ENCODE measurements around the gene SPOCK3.
"Not testable (repeated sequence)": the region's sequence is repeated elsewhere in the genome, so short reads cannot be mapped to it uniquely, and the experiment has no call there.

The SPOCK3 gene

DNA sequence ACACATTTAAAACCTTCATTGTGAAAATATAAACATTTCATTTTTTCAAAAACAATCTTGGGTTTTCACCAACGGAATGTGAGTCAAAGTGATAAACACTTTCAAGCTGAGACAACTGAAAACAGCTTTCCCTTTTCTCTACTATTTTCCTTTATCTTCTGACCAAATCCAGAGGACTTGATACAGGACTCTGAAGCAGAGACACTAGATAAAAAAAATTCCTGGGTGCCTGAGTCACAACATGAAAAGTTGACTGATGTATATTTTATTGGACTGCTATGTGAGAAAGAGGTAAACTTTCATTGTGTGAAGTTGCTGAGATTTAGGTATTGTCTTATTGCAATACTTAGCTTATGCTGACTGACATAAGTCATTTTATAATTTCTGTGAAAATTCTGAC lies 411.2 kb downstream of the SPOCK3 start:
- no peak for DNase-seq (ENCODE audit: low read depth in 2 of 2)

DNA sequence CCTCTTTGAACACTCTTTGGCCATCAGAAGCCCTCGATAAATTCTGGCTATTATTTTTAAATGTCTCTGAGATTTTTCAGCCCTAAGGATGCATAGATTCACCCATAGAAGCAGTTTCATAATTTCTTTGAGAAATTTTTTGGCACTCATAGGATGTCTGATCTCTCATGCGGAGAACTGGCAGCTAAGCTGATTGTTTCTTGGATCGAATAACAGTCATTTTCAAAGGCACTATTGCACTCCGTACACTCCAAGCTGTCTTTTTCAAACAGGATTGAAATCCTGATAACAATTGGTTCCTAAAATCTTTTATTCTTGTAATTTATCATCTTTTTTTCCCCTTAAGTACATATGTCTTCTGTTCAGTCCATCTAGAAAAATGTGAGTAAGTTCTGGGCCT lies 411.9 kb downstream of the SPOCK3 start:
- no peak for DNase-seq (ENCODE audit: low read depth in 2 of 2)

DNA sequence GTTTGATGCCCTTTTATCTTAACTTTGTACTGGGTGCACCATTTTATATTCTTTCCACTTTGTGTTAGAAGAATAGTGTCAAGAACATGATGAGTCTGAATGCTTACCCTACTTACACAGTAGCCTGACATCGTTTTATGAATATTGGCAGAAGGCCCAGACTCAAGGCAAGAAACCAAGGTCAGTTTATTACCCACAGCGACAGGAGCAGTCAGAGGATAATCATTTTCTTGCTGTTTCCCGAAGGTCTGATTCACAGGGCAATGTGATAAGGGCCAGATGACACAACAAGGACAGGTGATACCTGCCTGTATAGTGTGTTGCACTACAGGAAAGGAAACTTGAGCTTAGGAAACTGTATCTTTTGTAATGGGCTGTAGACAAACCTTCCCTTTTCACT lies 417.4 kb downstream of the SPOCK3 start:
- DNase-seq (ENCODE audit: low read depth in 2 of 2) = no peak

DNA sequence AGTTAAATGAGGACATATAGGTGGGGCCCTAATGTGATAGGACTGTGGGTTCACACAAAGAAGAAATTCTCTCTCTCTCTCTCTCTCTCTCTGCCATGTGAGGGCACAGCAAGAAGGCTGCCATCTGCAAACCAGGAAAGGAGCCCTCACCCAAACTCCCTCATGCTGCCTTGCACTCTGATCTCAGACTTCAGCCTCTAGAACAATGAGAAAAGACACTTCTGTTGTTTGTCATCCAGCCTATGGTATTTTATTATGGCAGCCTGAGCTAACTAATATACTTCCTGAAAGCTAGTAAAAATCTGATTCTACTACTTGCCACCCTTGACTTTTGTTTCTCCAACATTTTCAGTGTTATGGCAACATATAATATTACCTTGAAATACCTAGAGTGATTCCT lies 425.9 kb downstream of the SPOCK3 start:
- DNase-seq (ENCODE audit: low read depth in 2 of 2) = no peak

DNA sequence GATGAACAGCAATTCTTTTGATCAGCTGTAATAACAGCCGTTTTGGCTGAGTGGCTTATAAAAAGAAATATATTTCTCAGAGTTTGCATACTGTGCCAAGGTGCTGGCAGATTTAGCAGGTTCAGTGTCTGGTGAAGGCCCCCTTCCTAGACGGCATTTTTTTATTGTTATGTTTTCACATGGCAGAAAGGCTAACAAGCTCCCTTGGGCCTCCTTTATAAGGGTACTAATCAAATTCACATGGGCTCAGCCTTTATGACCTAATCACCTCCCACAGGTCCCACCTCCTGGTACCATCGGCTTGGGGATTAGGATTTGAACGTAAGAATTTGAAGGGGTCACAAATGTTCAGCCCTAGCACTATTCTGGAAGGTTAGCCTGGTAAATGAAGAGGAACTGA lies 431.9 kb downstream of the SPOCK3 start:
- DNase-seq (ENCODE audit: low read depth in 2 of 2) = no peak

DNA sequence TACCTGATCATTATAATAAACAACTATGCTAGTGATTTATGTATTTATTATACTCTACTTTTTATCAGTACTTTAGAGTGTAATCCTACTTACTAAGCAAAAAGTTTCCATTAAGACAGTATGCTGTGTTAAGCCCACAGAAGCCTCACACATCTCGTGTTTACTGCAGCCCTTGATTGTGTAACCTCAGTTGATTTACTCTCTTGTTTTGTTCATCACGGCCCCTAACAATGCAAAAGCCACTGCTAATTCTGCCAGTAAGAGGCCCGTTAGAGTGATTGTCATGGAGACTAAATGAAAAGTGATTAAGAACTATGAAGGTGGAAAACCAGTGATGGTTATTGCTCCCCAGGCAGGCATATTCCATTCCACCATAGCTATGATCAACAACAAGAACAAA lies 436.2 kb downstream of the SPOCK3 start:
- no peak for DNase-seq (ENCODE audit: low read depth in 2 of 2)

DNA sequence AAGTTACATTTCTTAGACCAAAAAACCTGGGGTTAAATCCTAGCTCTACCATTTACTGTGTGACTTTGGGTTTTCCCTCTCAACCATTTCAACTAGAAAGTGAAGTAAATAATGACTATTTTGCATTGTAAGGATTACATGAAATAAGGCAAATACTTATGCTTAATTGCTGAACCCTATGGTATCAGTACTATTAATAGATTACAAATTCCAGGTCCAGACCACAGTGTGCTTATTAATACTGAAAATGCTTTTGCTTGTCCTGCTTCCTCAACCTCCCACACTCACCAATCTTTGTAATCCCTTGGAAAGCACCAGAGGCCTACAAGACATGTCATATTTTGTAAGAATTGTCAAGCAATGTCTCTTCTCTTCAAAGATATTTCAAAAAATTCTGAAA lies 456.5 kb downstream of the SPOCK3 start:
- DNase-seq (ENCODE audit: low read depth in 2 of 2) = no peak

DNA sequence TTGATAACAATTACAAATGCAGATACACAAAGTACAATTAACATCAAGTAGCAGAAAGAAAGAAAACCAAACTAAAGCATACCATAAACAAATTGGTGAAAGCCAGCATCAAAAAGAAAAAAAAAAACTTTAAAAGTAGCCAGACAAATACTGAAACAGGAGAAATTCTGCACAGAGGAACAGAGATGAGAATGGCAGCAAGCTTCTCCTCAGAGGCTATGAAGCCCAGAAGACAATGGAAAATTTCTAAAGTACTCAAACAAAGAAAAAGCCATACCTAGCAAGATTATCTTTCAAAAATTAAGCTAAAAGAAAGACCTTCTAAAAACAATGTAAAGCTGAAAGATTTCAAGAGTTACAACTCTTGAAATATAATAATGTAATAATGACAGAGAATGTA lies 471.3 kb downstream of the SPOCK3 start:
- no peak for DNase-seq (ENCODE audit: low read depth in 2 of 2)

DNA sequence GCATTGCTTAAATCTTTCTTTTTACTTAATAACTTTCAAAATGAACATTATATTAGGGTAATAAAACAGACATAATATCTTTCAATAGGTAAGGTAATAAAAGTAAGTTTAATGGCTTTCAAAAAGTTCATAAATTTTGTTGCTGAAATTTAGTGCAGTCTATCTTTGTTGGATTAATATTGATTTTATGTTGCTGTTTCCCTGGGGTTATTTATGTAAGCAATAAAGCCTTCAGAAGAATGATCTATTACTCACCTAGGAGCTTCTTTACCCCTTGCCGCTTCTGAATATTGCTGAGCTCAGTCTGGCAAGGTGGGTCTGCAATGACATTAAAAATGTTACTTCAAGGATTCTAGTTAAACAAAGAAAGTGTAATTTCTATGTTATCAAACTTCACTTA lies 492.6 kb downstream of the SPOCK3 start:
- no peak for DNase-seq (ENCODE audit: low read depth in 2 of 2)

DNA sequence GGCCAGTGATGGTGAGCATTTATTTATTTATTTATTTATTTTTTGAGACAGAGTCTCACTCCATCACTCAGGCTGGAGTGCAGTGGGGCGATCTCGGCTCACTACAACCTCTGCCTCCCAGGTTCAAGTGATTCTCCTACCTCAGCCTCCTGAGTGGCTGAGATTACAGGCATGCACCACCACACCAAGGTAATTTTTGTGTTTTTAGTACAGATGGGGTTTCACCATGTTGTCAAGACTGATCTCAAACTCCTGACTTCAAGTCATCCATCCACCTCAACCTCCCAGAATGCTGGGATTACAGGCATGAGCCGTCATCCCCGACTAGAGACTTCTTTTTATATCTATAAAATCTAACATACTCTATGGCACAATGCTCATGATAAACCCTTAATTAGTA lies 495.1 kb downstream of the SPOCK3 start:
- DNase-seq (ENCODE audit: low read depth in 2 of 2) = not testable (repeated sequence)

DNA sequence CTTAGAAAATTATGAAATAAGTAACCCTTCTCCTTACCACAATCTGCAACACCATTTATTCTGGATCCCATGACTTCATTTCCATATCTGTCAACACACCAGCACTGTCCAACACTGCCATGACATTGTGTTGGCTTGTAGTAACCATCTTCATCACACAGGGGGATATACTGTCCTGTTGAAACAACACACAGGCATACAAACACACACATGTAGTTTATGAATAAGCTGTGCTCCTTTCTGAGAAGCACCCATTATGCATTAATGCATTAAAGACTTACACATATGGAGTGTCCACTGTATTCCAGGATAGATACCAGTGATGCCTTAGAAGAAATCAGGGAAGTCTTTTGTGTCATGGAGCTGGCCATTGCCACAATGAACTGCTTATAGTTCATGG lies 496.9 kb downstream of the SPOCK3 start:
- no peak for DNase-seq (ENCODE audit: low read depth in 2 of 2)

DNA sequence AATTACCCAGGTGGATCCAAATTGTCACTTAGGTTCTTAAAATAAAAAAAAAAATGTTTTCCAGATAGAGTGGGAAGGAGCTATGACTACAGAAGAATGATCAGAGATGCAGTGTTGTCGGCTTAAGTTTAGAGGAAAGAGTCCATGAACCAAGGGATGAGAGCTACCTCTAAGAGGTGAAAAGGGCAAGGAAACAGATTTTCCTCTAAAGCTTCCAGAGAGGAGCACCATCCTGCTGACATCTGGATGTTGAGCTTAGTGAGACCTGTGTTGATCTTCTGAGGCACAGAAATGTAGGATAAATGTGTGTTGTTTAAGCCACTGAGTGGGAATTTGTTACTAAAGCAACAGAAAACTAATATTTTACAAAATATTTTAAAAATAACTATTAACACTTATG lies 498.7 kb downstream of the SPOCK3 start:
- DNase-seq (ENCODE audit: low read depth in 2 of 2) = no peak

DNA sequence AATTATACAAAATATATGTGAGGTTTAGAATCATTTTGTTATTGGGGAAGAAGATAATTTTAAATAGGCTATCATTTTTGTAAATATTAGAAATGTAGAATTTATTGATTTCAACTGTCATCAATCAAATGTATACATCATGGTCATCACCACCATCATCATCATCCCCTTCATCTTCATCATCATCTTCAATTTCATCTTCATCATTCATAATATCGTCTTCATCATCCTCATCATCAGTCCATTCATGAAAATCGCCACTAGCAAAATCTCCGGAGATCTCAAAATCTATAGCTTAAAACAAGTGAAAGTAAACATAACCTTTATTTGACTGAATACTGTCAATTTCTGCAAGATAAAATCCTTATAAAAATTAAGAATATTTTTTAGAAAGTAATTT lies 499.5 kb downstream of the SPOCK3 start:
- DNase-seq (ENCODE audit: low read depth in 2 of 2) = no peak

DNA sequence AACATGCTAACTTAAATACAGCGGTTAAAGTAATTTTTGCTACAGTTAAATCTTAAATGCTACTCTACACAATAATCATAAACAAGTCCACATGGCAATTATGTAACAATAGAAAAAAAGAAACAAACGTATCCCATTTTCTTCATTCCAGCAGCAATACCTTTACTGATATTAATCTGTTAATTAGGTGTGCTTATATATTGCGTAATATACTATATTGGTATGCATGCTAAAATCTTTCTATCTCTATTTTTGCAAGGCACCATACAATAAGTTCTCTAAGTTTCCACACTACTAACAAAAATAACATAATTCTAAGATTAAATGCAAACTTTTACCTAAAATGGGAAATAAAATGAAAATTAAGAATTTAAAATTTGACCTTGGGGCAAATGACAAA lies 500.6 kb downstream of the SPOCK3 start:
- no peak for DNase-seq (ENCODE audit: low read depth in 2 of 2)

DNA sequence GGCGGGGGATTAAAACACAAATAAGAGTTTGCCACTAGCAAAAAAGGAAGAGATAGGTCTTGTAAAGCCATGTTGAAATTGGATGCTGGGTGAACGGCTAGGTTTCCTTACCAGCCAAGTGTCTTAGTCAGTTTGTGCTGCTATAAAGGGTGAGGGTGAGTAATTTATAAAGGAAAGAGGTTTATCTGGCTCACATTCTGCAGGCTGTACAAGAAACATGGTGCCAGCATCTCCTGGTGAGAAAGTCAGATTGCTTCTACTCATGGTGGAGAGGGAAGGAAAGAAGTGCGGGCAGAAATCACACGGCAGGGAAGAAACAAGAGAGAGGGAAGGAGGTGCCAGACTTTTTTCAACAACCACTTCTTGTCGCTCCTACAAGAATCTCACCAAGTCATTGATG lies 507.5 kb downstream of the SPOCK3 start:
- DNase-seq (ENCODE audit: low read depth in 2 of 2) = no peak

DNA sequence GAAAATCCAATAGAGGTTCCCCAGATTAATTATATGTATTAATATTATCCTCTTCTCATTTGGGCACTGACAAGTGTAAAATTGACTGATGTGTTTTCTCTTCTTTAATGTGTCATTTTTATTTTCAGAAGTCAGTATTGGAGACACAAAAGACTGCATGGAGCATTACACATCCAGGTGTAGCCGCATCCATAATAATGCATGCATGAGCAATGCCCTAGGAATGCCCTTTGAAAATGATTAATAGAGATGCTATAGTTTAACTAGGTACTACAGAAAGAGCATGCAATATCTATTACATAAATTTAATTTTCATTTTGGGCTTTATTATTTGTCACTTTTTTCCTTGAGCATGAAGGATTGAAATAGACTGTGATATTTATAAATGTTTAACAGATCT lies 509.9 kb downstream of the SPOCK3 start:
- DNase-seq (ENCODE audit: low read depth in 2 of 2) = no peak

DNA sequence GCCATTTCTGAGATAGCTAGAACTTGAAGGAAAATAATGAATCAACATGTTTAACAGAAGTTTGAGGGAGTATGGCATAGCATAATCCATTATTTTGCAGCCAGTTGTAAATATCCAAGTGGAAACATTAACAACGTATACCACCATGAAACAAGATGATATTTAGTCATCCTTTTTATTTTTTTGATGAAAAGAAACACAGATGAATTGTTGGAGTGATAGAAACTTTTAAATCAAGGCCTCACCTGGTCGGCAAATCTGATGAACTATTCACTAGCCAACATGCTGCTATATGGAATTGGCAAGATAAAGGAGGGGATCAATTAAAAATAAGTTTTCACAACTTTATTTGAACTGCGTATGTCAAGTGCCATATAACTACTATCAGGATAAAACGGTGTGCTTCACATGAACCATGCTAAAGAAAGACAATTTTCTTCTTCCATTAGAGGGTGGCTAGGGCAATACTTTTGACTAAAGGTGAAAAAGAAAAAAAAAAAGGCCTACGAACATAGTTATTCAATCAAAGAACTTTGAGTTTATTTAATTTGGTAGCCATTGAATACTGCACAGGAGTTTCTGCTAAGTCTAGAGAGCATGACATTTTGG lies 510.7 kb downstream of the SPOCK3 start:
- no peak for DNase-seq (ENCODE audit: low read depth in 2 of 2)

DNA sequence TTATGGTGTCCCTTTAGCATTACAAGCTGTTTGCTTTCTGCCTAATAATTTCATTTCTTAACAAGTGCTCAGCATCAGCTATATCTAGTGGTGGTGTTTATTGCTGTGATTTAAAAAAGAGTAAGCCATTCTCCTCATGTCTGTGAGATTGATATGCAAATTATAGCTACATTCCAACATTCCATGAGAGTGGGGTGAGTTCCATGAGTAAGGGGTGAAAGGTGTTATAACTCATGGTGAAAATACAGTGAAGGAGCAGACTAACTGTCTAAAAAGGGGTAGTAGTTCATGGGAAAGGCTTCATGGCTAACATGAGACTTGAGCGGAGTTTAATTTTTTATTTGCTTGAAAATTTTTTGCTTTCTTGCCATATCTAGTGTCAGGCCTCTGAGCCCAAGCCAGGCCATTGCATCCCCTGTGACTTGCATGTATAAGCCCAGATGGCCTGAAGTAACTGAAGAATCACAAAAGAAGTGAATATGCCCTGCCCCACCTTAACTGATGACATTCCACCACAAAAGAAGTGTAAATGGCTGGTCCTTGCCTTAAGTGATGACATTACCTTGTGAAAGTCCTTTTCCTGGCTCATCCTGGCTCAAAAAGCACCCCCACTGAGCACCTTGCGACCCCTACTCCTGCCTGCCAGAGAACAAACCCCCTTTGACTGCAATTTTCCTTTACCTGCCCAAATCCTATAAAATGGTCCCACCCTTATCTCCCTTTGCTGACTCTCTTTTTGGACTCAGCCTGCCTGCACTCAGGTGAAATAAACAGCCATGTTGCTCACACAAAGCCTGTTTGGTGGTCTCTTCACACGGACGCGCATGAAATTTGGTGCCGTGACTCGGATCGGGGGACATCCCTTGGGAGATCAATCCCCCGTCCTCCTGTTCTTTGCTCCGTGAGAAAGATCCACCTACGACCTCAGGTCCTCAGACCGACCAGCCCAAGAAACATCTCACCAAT lies 518.3 kb downstream of the SPOCK3 start:
- DNase-seq (ENCODE audit: low read depth in 2 of 2) = not testable (repeated sequence)

DNA sequence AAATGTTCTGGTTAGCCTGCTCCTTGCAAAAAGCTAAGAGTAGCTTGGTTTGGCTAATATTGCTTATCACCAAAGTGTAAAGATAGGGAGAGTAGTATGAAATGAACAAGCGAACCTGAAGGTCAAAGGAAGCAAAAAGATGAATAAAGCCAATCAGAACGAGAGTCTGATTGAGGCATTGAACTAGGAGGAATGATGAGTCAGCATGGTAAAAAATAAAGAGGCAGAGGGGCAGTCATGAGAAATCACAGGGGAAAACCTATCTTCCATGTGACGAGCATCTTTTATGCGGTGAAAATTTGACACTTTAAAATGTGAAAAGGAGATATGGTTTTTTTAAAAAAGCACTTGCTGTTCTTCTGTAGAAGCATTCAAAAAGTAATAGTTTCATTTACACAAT lies 533.7 kb downstream of the SPOCK3 start:
- no peak for DNase-seq (ENCODE audit: low read depth in 2 of 2)

DNA sequence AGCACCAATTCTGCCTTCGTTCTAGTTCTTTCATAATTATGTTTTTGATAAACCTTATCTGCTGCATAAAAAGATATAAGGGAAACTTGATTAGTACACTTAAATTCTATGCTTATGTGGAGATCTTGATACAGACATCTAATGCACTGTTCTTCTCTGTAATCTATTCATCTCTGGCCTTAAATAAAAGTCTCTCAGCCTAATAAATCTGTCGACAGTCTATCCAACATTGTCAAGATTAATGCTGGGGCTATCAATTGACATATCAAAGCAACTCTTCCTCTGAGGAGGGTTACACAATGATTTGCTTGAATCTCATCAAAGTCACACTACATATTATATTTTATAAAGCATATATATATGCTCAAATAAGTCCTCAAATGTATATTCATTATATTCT lies 545.5 kb downstream of the SPOCK3 start:
- no peak for DNase-seq (ENCODE audit: low read depth in 2 of 2)

DNA sequence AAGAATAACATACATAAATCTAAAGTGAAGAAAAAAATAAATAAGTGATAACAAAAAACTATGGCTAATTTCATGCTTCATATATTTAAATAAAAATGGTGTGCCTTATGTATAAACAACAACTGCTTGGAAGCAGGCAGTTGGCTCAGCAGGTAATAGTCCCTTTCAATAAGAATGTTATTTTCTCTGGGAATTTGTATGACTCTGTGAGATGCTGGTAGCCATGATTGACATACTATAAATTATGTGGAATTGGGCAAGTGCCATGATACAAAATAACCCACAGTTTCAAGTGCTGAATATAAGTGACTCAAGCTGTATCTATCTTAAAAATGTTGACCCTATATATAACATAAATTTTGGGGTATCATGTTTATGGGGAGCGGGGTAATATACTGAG lies 546.5 kb downstream of the SPOCK3 start:
- no peak for DNase-seq (ENCODE audit: low read depth in 2 of 2)

Measured in stimulated activated CD4-positive, alpha-beta T cell treated with anti-CD3 and anti-CD28 coated beads, Interleukin-1b, Interleukin-23, amount 100 ng/mL, for 4 hours (primary cell).